ENCODE results near the gene COL27A1. TPM values are rescaled to one million over a fixed set of nuclear protein-coding genes. Genes with fewer than 3 reads are reported as not detected.

The COL27A1 gene
- total and polyA plus RNA-seq, 2 experiments from 2014 or later = 10.5 to 18.0 TPM

DNA sequence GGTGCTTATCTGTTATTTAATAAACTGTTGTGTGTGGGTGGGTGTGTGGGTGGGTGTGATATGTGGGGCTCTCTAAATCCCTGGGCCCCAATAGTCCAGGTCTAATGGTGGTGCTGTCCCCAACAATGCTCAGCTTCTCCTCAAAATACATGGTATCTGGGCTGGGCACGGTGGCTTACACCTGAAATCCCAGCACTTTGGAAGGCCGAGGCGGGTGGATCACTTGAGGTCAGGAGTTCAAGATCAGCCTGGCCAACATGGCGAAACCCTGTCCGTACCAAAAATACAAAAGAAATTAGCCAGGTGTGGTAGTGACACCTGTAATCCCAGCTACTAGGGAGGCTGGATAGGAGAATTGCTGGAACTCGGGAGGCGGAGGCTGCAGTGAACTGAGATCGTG is 163.1 kb downstream of the COL27A1 start:
- Mint-ChIP-seq H3K27me3 (ENCODE audit: insufficient read depth, low read depth, poor library complexity) (peaks cover 6% of the 10 kb centered on the region), H3K27ac (no peak overlapping the region), H3K4me1 (peaks cover 5% of the 10 kb centered on the region; the same call in 2 of the 3 replicates), H3K36me3 (ENCODE audit: low read depth) (no peaks in the 10 kb centered on the region), H3K9me3 (no peaks in the 10 kb centered on the region; the same call in 1 of the 3 replicates), H3K4me3 (no peak overlapping the region)
- no peaks in the 10 kb centered on the region for H3K27me3 ChIP-seq (ENCODE audit: insufficient read depth)
- no peak overlapping the region for H3K4me3 ChIP-seq
- ATAC-seq (no peak), DNase-seq (ENCODE audit: low spot score) (no peak)
- no peaks in the 10 kb centered on the region for H3K9me2 ChIP-seq (ENCODE audit: insufficient read depth)
- H3K27ac ChIP-seq (ENCODE audit: low read depth) = no peak overlapping the region
- no peak overlapping the region for H2AFZ ChIP-seq
- H3K79me2 ChIP-seq (replicated peaks; ENCODE audit: insufficient read depth) = no peaks in the 10 kb centered on the region
- no peaks in the 10 kb centered on the region for H3K4me1 ChIP-seq (ENCODE audit: insufficient read depth)
- H3K4me2 ChIP-seq = no peak overlapping the region
- TF ChIP-seq, protein P1, sequence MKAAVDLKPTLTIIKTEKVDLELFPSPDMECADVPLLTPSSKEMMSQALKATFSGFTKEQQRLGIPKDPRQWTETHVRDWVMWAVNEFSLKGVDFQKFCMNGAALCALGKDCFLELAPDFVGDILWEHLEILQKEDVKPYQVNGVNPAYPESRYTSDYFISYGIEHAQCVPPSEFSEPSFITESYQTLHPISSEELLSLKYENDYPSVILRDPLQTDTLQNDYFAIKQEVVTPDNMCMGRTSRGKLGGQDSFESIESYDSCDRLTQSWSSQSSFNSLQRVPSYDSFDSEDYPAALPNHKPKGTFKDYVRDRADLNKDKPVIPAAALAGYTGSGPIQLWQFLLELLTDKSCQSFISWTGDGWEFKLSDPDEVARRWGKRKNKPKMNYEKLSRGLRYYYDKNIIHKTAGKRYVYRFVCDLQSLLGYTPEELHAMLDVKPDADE (IDR thresholded peaks at IDR 0.05) = no peak
- TF ChIP-seq POLR2AphosphoS5 (IDR thresholded peaks at IDR 0.05; ENCODE audit: low read depth) (no peak), STAT1 (IDR thresholded peaks at IDR 0.05; ENCODE audit: unreplicated experiment) (no peak)
- H4K20me1 ChIP-seq (replicated peaks; ENCODE audit: insufficient read depth) = no peaks in the 10 kb centered on the region
- H3K36me3 ChIP-seq (ENCODE audit: insufficient read depth) = no peaks in the 10 kb centered on the region
- H3F3A ChIP-seq (replicated peaks; ENCODE audit: low read depth) = no peaks in the 10 kb centered on the region

DNA sequence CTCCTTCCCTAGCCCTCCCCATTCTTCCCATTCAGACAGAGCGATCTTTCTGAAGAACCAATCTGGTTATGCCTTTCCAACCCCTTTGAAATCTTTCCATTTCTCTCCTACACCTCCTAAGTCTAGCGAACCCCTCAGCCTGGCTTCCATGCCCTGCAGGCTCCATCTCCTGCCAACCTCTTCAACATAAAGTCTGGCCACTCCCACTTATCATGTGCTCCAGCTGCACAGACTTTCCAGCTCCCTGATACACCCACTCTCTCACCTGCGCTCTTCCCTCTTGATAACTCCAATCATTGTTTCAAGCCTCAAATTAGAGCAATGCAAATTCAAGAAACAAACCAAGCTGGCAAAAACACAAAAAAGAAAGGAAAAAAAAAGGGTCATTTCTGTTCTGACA is 163.8 kb downstream of the COL27A1 start:
- Histone ChIP-seq H3K36me3 (ENCODE audit: insufficient read depth) (no peaks in the 10 kb centered on the region), H3K4me1 (ENCODE audit: insufficient read depth) (no peaks in the 10 kb centered on the region), H2AFZ (no peak overlapping the region), H4K20me1 (replicated peaks; ENCODE audit: insufficient read depth) (no peaks in the 10 kb centered on the region), H3K9me2 (ENCODE audit: insufficient read depth) (no peaks in the 10 kb centered on the region), H3F3A (replicated peaks; ENCODE audit: low read depth) (no peaks in the 10 kb centered on the region), H3K27ac (ENCODE audit: low read depth) (no peak overlapping the region), H3K27me3 (ENCODE audit: insufficient read depth) (no peaks in the 10 kb centered on the region), H3K79me2 (replicated peaks; ENCODE audit: insufficient read depth) (no peaks in the 10 kb centered on the region), H3K4me2 (no peak overlapping the region), H3K4me3 (no peak overlapping the region)
- Mint-ChIP-seq H3K27me3 (ENCODE audit: insufficient read depth, low read depth, poor library complexity) (peaks cover 6% of the 10 kb centered on the region), H3K9me3 (no peaks in the 10 kb centered on the region; the same call in 1 of the 3 replicates), H3K36me3 (ENCODE audit: low read depth) (no peaks in the 10 kb centered on the region), H3K4me3 (no peak overlapping the region), H3K4me1 (peaks cover 5% of the 10 kb centered on the region; the same call in 2 of the 3 replicates), H3K27ac (no peak overlapping the region)
- DNase-seq (ENCODE audit: low spot score) (no peak), ATAC-seq (no peak)
- no peak for TF ChIP-seq JUNB (IDR thresholded peaks at IDR 0.05; ENCODE audit: unreplicated experiment)
- no peak for TF ChIP-seq EZH2phosphoT487 (IDR thresholded peaks at IDR 0.05; ENCODE audit: unreplicated experiment)
- TF ChIP-seq POLR2AphosphoS5 (IDR thresholded peaks at IDR 0.05; ENCODE audit: low read depth) = no peak
- TF ChIP-seq, protein P2, sequence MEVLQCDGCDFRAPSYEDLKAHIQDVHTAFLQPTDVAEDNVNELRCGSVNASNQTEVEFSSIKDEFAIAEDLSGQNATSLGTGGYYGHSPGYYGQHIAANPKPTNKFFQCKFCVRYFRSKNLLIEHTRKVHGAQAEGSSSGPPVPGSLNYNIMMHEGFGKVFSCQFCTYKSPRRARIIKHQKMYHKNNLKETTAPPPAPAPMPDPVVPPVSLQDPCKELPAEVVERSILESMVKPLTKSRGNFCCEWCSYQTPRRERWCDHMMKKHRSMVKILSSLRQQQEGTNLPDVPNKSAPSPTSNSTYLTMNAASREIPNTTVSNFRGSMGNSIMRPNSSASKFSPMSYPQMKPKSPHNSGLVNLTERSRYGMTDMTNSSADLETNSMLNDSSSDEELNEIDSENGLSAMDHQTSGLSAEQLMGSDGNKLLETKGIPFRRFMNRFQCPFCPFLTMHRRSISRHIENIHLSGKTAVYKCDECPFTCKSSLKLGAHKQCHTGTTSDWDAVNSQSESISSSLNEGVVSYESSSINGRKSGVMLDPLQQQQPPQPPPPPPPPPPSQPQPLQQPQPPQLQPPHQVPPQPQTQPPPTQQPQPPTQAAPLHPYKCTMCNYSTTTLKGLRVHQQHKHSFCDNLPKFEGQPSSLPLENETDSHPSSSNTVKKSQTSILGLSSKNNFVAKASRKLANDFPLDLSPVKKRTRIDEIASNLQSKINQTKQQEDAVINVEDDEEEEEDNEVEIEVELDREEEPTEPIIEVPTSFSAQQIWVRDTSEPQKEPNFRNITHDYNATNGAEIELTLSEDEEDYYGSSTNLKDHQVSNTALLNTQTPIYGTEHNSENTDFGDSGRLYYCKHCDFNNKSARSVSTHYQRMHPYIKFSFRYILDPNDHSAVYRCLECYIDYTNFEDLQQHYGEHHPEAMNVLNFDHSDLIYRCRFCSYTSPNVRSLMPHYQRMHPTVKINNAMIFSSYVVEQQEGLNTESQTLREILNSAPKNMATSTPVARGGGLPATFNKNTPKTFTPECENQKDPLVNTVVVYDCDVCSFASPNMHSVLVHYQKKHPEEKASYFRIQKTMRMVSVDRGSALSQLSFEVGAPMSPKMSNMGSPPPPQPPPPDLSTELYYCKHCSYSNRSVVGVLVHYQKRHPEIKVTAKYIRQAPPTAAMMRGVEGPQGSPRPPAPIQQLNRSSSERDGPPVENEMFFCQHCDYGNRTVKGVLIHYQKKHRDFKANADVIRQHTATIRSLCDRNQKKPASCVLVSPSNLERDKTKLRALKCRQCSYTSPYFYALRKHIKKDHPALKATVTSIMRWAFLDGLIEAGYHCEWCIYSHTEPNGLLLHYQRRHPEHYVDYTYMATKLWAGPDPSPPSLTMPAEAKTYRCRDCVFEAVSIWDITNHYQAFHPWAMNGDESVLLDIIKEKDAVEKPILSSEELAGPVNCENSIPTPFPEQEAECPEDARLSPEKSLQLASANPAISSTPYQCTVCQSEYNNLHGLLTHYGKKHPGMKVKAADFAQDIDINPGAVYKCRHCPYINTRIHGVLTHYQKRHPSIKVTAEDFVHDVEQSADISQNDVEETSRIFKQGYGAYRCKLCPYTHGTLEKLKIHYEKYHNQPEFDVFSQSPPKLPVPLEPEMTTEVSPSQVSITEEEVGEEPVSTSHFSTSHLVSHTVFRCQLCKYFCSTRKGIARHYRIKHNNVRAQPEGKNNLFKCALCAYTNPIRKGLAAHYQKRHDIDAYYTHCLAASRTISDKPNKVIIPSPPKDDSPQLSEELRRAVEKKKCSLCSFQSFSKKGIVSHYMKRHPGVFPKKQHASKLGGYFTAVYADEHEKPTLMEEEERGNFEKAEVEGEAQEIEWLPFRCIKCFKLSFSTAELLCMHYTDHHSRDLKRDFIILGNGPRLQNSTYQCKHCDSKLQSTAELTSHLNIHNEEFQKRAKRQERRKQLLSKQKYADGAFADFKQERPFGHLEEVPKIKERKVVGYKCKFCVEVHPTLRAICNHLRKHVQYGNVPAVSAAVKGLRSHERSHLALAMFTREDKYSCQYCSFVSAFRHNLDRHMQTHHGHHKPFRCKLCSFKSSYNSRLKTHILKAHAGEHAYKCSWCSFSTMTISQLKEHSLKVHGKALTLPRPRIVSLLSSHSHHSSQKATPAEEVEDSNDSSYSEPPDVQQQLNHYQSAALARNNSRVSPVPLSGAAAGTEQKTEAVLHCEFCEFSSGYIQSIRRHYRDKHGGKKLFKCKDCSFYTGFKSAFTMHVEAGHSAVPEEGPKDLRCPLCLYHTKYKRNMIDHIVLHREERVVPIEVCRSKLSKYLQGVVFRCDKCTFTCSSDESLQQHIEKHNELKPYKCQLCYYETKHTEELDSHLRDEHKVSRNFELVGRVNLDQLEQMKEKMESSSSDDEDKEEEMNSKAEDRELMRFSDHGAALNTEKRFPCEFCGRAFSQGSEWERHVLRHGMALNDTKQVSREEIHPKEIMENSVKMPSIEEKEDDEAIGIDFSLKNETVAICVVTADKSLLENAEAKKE (CRISPR knock-in tag; IDR thresholded peaks at IDR 0.05) = no peak
- TF ChIP-seq, protein P1 (IDR thresholded peaks at IDR 0.05) = no peak
- TF ChIP-seq ZNF331 (CRISPR knock-in tag; IDR thresholded peaks at IDR 0.05; ENCODE audit: low read depth) = no peak
- TF ChIP-seq, protein P3, sequence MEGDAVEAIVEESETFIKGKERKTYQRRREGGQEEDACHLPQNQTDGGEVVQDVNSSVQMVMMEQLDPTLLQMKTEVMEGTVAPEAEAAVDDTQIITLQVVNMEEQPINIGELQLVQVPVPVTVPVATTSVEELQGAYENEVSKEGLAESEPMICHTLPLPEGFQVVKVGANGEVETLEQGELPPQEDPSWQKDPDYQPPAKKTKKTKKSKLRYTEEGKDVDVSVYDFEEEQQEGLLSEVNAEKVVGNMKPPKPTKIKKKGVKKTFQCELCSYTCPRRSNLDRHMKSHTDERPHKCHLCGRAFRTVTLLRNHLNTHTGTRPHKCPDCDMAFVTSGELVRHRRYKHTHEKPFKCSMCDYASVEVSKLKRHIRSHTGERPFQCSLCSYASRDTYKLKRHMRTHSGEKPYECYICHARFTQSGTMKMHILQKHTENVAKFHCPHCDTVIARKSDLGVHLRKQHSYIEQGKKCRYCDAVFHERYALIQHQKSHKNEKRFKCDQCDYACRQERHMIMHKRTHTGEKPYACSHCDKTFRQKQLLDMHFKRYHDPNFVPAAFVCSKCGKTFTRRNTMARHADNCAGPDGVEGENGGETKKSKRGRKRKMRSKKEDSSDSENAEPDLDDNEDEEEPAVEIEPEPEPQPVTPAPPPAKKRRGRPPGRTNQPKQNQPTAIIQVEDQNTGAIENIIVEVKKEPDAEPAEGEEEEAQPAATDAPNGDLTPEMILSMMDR (conservative IDR thresholded peaks at IDR 0.05; ENCODE audit: low read depth in 2 of 2) = no peak
- TF ChIP-seq EZH2 (IDR thresholded peaks at IDR 0.05; ENCODE audit: low read depth, unreplicated experiment) = no peak
- TF ChIP-seq ZNF114 (CRISPR knock-in tag; IDR thresholded peaks at IDR 0.05) = no peak
- TF ChIP-seq CREB1 (CRISPR knock-in tag; IDR thresholded peaks at IDR 0.05; ENCODE audit: low read depth) = no peak
- TF ChIP-seq NANOG (IDR thresholded peaks at IDR 0.05; ENCODE audit: borderline replicate concordance) = no peak
- no peak for TF ChIP-seq STAT1 (IDR thresholded peaks at IDR 0.05; ENCODE audit: unreplicated experiment)

Data from GM23338 (cell line).